HEK293T (cell line): ENCODE data around the gene NEGR1.

Source experiments
- BHLHE40 ChIP-seq: fragments of 450-650 bp; IDR thresholded peaks from 2 replicates; pipeline ENCODE4 v1.6.1; 2016; ENCODE audit warnings: mild to moderate bottlenecking, moderate library complexity, borderline replicate concordance
- CTBP1 ChIP-seq: fragments of 450-650 bp; IDR thresholded peaks from 2 replicates; pipeline ENCODE4 v1.6.1; 2016; ENCODE audit warnings: borderline replicate concordance
- HDGF ChIP-seq: fragments of 450-650 bp; IDR thresholded peaks from 2 replicates; pipeline ENCODE4 v1.6.1; 2017; ENCODE audit warnings: antibody characterized with exemption, borderline replicate concordance
- L3MBTL2 ChIP-seq: fragments of 450-650 bp; conservative IDR thresholded peaks from 2 replicates; pipeline ENCODE4 v1.6.1; 2016; ENCODE audit warnings: mild to moderate bottlenecking
- LEF1 ChIP-seq: fragments of 450-650 bp; IDR thresholded peaks from 2 replicates; pipeline ENCODE4 v1.6.1; 2017; ENCODE audit warnings: mild to moderate bottlenecking, borderline replicate concordance
- SP1 ChIP-seq: fragments of 450-650 bp; IDR thresholded peaks from 2 replicates; pipeline ENCODE4 v1.6.1; 2017
- SUZ12 ChIP-seq: fragments of 450-650 bp; IDR thresholded peaks from 2 replicates; pipeline ENCODE4 v1.6.1; 2016; ENCODE audit warnings: mild to moderate bottlenecking
- TARDBP ChIP-seq: fragments of 450-650 bp; IDR thresholded peaks from 2 replicates; pipeline ENCODE4 v1.6.1; 2016
- TF ChIP-seq, protein P1 (sequence below): fragments of 450-650 bp; IDR thresholded peaks from 2 replicates; pipeline ENCODE4 v1.6.1; 2016

DNA sequence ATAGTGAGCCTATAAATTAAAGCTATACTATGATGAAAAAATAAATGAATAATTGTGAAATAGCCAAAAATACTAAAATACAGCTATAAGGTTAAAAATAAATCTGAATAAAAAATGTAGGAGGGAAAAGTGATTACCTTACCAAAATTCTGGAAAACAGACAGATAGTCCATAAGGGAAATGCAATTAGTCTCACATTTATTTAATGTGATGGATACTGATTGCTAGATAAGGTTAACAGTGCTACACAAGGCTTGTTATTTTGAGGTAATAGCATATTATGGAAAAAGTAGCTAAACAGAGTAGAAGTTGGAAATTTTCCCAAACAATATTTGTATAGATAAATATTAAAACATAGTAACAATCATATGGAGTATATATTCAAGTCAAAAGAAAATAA, 413.0 kb downstream of the NEGR1 start:
- TF ChIP-seq LEF1 = no peak
- no peak for TF ChIP-seq CTBP1
- TF ChIP-seq, protein P1, sequence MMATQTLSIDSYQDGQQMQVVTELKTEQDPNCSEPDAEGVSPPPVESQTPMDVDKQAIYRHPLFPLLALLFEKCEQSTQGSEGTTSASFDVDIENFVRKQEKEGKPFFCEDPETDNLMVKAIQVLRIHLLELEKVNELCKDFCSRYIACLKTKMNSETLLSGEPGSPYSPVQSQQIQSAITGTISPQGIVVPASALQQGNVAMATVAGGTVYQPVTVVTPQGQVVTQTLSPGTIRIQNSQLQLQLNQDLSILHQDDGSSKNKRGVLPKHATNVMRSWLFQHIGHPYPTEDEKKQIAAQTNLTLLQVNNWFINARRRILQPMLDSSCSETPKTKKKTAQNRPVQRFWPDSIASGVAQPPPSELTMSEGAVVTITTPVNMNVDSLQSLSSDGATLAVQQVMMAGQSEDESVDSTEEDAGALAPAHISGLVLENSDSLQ = no peak
- no peak for TF ChIP-seq BHLHE40
- no peak for TF ChIP-seq SP1
- no peak for TF ChIP-seq HDGF
- no peak for TF ChIP-seq TARDBP
- TF ChIP-seq SUZ12 = no peak
- TF ChIP-seq L3MBTL2 = no peak
